H1 (cell line): ENCODE results near the gene TMEM156. TPM values are rescaled to one million over a fixed set of nuclear protein-coding genes. Genes with fewer than 3 reads are reported as not detected.

ENCODE experiments used
- ASH2L ChIP-seq: fragments of 200-600, 300-600 bp; sonication (generic); IDR thresholded peaks from one replicate; pipeline ENCODE4 v1.7.1; 2017; ENCODE audit warnings: low read length
- CHD1 ChIP-seq: IDR thresholded peaks from 2 replicates; pipeline ENCODE4 v1.6.1; 2012; ENCODE audit warnings: low read depth, low read length, improper control_type of control experiment
- CHD2 ChIP-seq: IDR thresholded peaks from 2 replicates; pipeline ENCODE4 v1.6.1; 2012; ENCODE audit warnings: low read length, improper control_type of control experiment
- CHD7 ChIP-seq: fragments of 300-600 bp; sonication (generic); IDR thresholded peaks from 2 replicates; pipeline ENCODE4 v1.7.1; 2012; ENCODE audit warnings: low read length, moderate library complexity, mild to moderate bottlenecking, inconsistent platforms; ENCODE audit not compliant: insufficient replicate concordance
- CREB1 ChIP-seq: IDR thresholded peaks from 2 replicates; pipeline ENCODE4 v1.6.1; 2012; ENCODE audit warnings: inconsistent platforms
- EZH2 ChIP-seq: fragments of 200-600 bp; sonication (generic); IDR thresholded peaks from 2 replicates; pipeline ENCODE4 v1.7.1; 2012; ENCODE audit warnings: low read depth, mild to moderate bottlenecking, moderate library complexity, low read length, inconsistent platforms; ENCODE audit not compliant: severe bottlenecking
- GTF2F1 ChIP-seq: IDR thresholded peaks from 2 replicates; pipeline ENCODE4 v1.6.1; 2012; ENCODE audit warnings: low read depth, low read length, improper control_type of control experiment, borderline replicate concordance
- KDM1A ChIP-seq: fragments of 200-600, 300-600 bp; sonication (generic); IDR thresholded peaks from 2 replicates; pipeline ENCODE4 v1.7.1; 2016; ENCODE audit warnings: mild to moderate bottlenecking, low read length, borderline replicate concordance
- SUZ12 ChIP-seq: fragments of 200-600 bp; sonication (generic); IDR thresholded peaks from 2 replicates; pipeline ENCODE4 v1.6.1; 2012; ENCODE audit warnings: mild to moderate bottlenecking, inconsistent platforms, low read length, moderate library complexity, mixed read lengths
- TEAD4 ChIP-seq: IDR thresholded peaks from 2 replicates; pipeline ENCODE4 v1.6.1; 2012; ENCODE audit warnings: low read depth, low read length, inconsistent platforms, mixed read lengths
- USF2 ChIP-seq: IDR thresholded peaks from 2 replicates; pipeline ENCODE4 v1.6.1; 2011; ENCODE audit warnings: low read length, improper control_type of control experiment
- ZNF274 ChIP-seq: IDR thresholded peaks from 2 replicates; pipeline ENCODE4 v1.7.0; 2012; ENCODE audit warnings: low read length, borderline replicate concordance; ENCODE audit errors: extremely low read depth
- polyA plus RNA-seq, 7 experiments: library from polyadenylated mRNA; depleted of rRNA in 3 of 7; stranded (reverse) in 5 of 7; unstranded in 2 of 7; fragments of >200 nt in 5 of 7; fragments of 200-250 nt in 2 of 7; gene quantifications; 1 replicate in 5 of 7; 2 replicates in 1 of 7; 4 replicates in 1 of 7; pipeline versions ENCODE4 v1.2.1 to v1.2.3, GENCODE V29; 2011 to 2013; ENCODE audit warnings: missing spikeins in 2 of 7, mixed read lengths in 2 of 7
- total RNA-seq: library from RNA; stranded (reverse); fragmentation: NEBNext Ultra II Directional; extraction: Animal tissue kit (Norgen Biotek cat#: 25700); gene quantifications from 2 replicates; pipeline ENCODE4 v1.2.1, GENCODE V29; 2021

Gene TMEM156
- total and polyA plus RNA-seq, 2 of the 8 experiments (the other 6 are each of a cell fraction or from before 2014, with no cell fraction given): not detected

- TF ChIP-seq CHD7 (no peak), KDM1A (no peak), ZNF274 (no peak), USF2 (no peak), SUZ12 (no peak), CREB1 (no peak), GTF2F1 (no peak), TEAD4 (no peak), CHD2 (no peak), ASH2L (no peak), EZH2 (no peak), CHD1 (no peak)
Measured at GRCh38 chr4:39047681-39048080, 15.5 kb upstream of the TMEM156 start (continued).
